Measurements from ENCODE around the gene EXOSC10. TPM values are rescaled to one million over a fixed set of nuclear protein-coding genes. Genes with fewer than 3 reads are reported as not detected.

The EXOSC10 gene
- total and polyA plus RNA-seq, 2 of the 13 experiments (the other 11 are each of a cell fraction or from before 2014, with no cell fraction given): 48.4 to 67.6 TPM

DNA sequence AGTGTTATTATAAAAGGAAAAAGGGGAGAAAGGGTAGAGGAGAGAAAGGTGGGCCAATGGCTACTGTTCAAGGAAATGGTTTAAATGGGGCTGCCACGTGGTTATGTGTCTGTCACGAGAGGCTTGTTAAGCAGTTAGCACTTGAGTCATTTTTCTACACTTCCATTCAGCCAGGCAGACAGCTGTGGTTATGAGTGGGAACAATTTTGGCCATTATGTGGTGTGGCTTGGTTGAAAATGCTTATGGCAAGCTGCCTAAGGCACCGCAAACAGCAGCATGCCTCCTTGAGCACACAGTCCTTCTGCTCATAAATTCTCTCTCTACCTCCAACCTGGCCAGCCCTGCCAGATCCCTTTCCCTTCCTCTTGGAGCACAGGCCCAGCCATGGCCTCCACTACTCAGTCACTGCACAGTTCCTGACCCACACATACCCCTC lies 36.7 kb downstream of the EXOSC10 start:
- Histone ChIP-seq H3K4me2 (ENCODE audit: low read depth, low read length) (no peak overlapping the region), H3K4me3 (replicated peaks in 1 of 3; ENCODE audit: insufficient read depth in 1 of 3, low read depth in 2 of 3, low read length in 3 of 3) (no peak overlapping the region), H3K27ac (ENCODE audit: extremely low read length, insufficient read depth, low read length) (no peak overlapping the region), H2AFZ (ENCODE audit: low read length) (no peak overlapping the region), H3K9me3 (ENCODE audit: low read length) (no peaks in the 10 kb centered on the region), H4K20me1 (ENCODE audit: insufficient read depth, low read length) (no peaks in the 10 kb centered on the region), H3K79me2 (ENCODE audit: insufficient read depth, low read length) (peaks cover 16% of the 10 kb centered on the region), H3K27me3 (ENCODE audit: control insufficient read depth in 1 of 2, insufficient read depth in 2 of 2, low read length in 2 of 2) (no peaks in the 10 kb centered on the region; a peak in 1 of 5 replicates), H3K36me3 (replicated peaks in 1 of 2; ENCODE audit: control insufficient read depth in 1 of 2, insufficient read depth in 2 of 2, low read length in 2 of 2) (peaks cover 11 to 37% of the 10 kb centered on the region in 2 experiments; a peak in 4 of 5 replicates), H3K9ac (ENCODE audit: insufficient read depth, low read depth, low read length) (no peak overlapping the region), H3K4me1 (ENCODE audit: insufficient read depth, low read length) (peaks cover 24% of the 10 kb centered on the region)
- DNase-seq (ENCODE audit: low spot score): no peak
- WGBS (ENCODE audit: low lambda C conversion rate): 96% methylated on average over 3 of the region's 3 CpGs
- TF ChIP-seq MXD4 (CRISPR knock-in tag; IDR thresholded peaks at IDR 0.05): no peak
- 0 out of 2 replicates have a peak, but pooled peaks have one; percentile 30 for TF ChIP-seq POLR2G (IDR thresholded peaks at IDR 0.05; ENCODE audit: low read depth, low read length)
- TF ChIP-seq ZNF121 (CRISPR knock-in tag; IDR thresholded peaks at IDR 0.05): peak; percentile 44; the same call in 1 of the 2 replicates
- intact Hi-C loops (cut with micrococcal nuclease; ENCODE audit: unreplicated experiment): no loop called here
- no TSS peak for BruUV-seq (replicated peaks)
- in situ Hi-C loops (cut with HindIII; ENCODE audit: extremely low pct_ligation_motif_present, low pct_unique_long_range_greater_than_20kb): no loop called here
- ChIA-PET POLR2A (interaction anchor here (2.6 kb wide), 1 partner anchor 25 kb away, joined by 9 read pairs; no protein-coding TSS in a partner anchor), CTCF (ENCODE audit: low intra/inter-chr PET ratio, low total read pairs) (no interaction called here)
- ATAC-seq: no peak
- no peak for FAIRE-seq

DNA sequence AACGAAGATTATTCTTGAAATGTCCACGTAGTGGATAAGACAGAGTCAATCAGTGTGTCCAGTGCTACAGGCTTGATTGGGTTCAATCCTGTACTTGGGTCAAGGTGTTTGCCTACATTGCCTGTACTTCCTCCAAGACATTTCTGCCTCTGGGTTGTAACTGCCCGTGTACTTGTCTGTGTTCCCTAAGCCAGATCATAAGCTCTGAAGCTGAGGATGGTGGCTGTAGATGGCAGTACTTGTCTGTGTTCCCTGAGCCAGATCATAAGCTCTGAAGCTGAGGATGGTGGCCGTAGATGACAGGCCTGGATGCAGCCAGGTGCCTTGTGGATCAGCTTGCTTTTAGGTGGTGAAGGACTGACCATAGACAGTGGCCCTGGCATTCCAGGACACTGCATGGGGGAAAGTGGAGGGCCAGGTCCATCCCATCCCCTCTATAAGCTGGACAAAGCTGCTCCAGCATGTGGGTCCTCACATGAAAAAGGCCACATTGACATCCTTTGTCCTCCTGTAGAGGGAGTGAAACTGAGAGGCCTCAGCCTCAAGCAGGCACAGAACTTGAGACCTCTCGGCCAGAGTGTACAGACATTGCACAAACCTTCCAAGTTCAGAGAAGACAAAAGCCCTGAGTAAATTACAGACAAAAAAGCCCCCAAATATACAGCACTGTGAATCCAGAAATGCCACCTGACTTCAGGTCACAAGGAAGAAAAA lies 37.9 kb downstream of the EXOSC10 start:
- ATAC-seq (peak; percentile 8; the same call in 2 of the 3 replicates), DNase-seq (ENCODE audit: low spot score) (no peak), FAIRE-seq (no peak)
- Histone ChIP-seq H4K20me1 (ENCODE audit: insufficient read depth, low read length) (no peaks in the 10 kb centered on the region), H3K4me3 (replicated peaks in 1 of 3; ENCODE audit: insufficient read depth in 1 of 3, low read depth in 2 of 3, low read length in 3 of 3) (no peak overlapping the region), H3K4me2 (ENCODE audit: low read depth, low read length) (no peak overlapping the region), H2AFZ (ENCODE audit: low read length) (no peak overlapping the region), H3K9ac (ENCODE audit: insufficient read depth, low read depth, low read length) (no peak overlapping the region), H3K79me2 (ENCODE audit: insufficient read depth, low read length) (peaks cover 16% of the 10 kb centered on the region), H3K36me3 (replicated peaks in 1 of 2; ENCODE audit: control insufficient read depth in 1 of 2, insufficient read depth in 2 of 2, low read length in 2 of 2) (peaks cover 10 to 36% of the 10 kb centered on the region in 2 experiments; a peak in 4 of 5 replicates), H3K9me3 (ENCODE audit: low read length) (no peaks in the 10 kb centered on the region), H3K4me1 (ENCODE audit: insufficient read depth, low read length) (peaks cover 30% of the 10 kb centered on the region), H3K27ac (ENCODE audit: extremely low read length, insufficient read depth, low read length) (peak overlapping the region; percentile 1), H3K27me3 (ENCODE audit: control insufficient read depth in 1 of 2, insufficient read depth in 2 of 2, low read length in 2 of 2) (no peaks in the 10 kb centered on the region; a peak in 1 of 5 replicates)
- in situ Hi-C loops (cut with HindIII; ENCODE audit: extremely low pct_ligation_motif_present, low pct_unique_long_range_greater_than_20kb) (no loop called here), intact Hi-C loops (cut with micrococcal nuclease; ENCODE audit: unreplicated experiment) (loop anchor here (2.0 kb wide), 1 partner anchor 25 kb away; no protein-coding TSS in a partner anchor)
- ChIA-PET POLR2A (interaction anchor here (2.0 to 2.8 kb wide), 3 partner anchors 9 to 38 kb away, joined by 10 to 18 read pairs (median 15); partner anchors contain the start of genes EXOSC10 and MASP2), CTCF (ENCODE audit: low intra/inter-chr PET ratio, low total read pairs) (no interaction called here)
- BruUV-seq (replicated peaks): no TSS peak
- WGBS (ENCODE audit: low lambda C conversion rate): 76% methylated on average over 4 of the region's 5 CpGs
- TF ChIP-seq, protein P1, sequence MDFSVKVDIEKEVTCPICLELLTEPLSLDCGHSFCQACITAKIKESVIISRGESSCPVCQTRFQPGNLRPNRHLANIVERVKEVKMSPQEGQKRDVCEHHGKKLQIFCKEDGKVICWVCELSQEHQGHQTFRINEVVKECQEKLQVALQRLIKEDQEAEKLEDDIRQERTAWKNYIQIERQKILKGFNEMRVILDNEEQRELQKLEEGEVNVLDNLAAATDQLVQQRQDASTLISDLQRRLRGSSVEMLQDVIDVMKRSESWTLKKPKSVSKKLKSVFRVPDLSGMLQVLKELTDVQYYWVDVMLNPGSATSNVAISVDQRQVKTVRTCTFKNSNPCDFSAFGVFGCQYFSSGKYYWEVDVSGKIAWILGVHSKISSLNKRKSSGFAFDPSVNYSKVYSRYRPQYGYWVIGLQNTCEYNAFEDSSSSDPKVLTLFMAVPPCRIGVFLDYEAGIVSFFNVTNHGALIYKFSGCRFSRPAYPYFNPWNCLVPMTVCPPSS (IDR thresholded peaks at IDR 0.05): no peak
- TF ChIP-seq ZFX (CRISPR knock-in tag; IDR thresholded peaks at IDR 0.05; ENCODE audit: low read depth) (peak; percentile 22; the same call in 1 of the 2 replicates), ZNF350 (CRISPR knock-in tag; IDR thresholded peaks at IDR 0.05; ENCODE audit: borderline replicate concordance, low read depth) (0 out of 2 replicates have a peak, but pooled peaks have one; percentile 40), ZNF468 (CRISPR knock-in tag; IDR thresholded peaks at IDR 0.05) (no peak)
- TF ChIP-seq, protein P2, sequence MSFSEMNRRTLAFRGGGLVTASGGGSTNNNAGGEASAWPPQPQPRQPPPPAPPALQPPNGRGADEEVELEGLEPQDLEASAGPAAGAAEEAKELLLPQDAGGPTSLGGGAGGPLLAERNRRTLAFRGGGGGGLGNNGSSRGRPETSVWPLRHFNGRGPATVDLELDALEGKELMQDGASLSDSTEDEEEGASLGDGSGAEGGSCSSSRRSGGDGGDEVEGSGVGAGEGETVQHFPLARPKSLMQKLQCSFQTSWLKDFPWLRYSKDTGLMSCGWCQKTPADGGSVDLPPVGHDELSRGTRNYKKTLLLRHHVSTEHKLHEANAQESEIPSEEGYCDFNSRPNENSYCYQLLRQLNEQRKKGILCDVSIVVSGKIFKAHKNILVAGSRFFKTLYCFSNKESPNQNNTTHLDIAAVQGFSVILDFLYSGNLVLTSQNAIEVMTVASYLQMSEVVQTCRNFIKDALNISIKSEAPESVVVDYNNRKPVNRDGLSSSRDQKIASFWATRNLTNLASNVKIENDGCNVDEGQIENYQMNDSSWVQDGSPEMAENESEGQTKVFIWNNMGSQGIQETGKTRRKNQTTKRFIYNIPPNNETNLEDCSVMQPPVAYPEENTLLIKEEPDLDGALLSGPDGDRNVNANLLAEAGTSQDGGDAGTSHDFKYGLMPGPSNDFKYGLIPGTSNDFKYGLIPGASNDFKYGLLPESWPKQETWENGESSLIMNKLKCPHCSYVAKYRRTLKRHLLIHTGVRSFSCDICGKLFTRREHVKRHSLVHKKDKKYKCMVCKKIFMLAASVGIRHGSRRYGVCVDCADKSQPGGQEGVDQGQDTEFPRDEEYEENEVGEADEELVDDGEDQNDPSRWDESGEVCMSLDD (CRISPR knock-in tag; IDR thresholded peaks at IDR 0.05; ENCODE audit: borderline replicate concordance): no peak
- TF ChIP-seq, protein P3, sequence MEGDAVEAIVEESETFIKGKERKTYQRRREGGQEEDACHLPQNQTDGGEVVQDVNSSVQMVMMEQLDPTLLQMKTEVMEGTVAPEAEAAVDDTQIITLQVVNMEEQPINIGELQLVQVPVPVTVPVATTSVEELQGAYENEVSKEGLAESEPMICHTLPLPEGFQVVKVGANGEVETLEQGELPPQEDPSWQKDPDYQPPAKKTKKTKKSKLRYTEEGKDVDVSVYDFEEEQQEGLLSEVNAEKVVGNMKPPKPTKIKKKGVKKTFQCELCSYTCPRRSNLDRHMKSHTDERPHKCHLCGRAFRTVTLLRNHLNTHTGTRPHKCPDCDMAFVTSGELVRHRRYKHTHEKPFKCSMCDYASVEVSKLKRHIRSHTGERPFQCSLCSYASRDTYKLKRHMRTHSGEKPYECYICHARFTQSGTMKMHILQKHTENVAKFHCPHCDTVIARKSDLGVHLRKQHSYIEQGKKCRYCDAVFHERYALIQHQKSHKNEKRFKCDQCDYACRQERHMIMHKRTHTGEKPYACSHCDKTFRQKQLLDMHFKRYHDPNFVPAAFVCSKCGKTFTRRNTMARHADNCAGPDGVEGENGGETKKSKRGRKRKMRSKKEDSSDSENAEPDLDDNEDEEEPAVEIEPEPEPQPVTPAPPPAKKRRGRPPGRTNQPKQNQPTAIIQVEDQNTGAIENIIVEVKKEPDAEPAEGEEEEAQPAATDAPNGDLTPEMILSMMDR (CRISPR knock-in tag; IDR thresholded peaks at IDR 0.05): peak; percentile 37

Measured in HepG2 (cell line).